PFSK-1 (cell line): ENCODE results near the gene ADGRG7.

Source experiments
- FOXP2 ChIP-seq: optimal IDR thresholded peaks from 2 replicates; pipeline ENCODE3; 2011; ENCODE audit warnings: borderline replicate concordance, control low read depth, inconsistent platforms; ENCODE audit not compliant: insufficient read depth; ENCODE audit errors: extremely low read length, extremely low read depth
- POLR2AphosphoS5 ChIP-seq: IDR thresholded peaks from 2 replicates; pipeline ENCODE4 v1.6.1; 2012; ENCODE audit warnings: low read depth, mild to moderate bottlenecking, control low read depth, low read length, moderate library complexity
- TAF1 ChIP-seq: IDR thresholded peaks from 2 replicates; pipeline ENCODE4 v1.6.1; 2012; ENCODE audit warnings: low read length, control low read depth, borderline replicate concordance; ENCODE audit not compliant: insufficient read depth
- TF ChIP-seq, protein P1 (sequence below), 2 experiments: IDR thresholded peaks; 2 replicates each; pipeline versions ENCODE4 v1.6.1 to v1.8.0; 2011 to 2012; ENCODE audit warnings: low read depth in 2 of 2, low read length in 2 of 2, control low read depth in 1 of 2, inconsistent platforms in 1 of 2, mild to moderate bottlenecking in 1 of 2, moderate library complexity in 1 of 2; ENCODE audit not compliant: insufficient read depth in 1 of 2

DNA sequence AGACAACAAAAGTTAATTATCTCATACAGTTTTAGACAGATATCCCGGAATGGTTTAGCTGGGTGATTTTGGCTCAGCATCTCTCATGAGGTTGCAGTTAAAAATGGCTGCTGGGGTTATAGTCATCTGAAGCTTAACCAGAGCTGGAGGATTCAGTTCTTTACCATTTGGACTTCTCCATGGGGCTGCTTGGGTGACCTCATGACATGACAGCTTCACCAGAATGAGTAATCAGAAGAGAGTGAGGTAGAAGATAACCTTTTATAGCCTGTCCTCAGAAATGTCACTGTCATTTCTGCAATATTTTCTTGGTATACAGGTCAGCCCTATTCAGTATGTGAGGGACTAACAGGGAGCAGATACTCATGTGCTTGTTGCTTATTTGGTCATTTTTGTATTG lies 130.8 kb downstream of the ADGRG7 start:
- TF ChIP-seq POLR2AphosphoS5 (no peak), FOXP2 (no peak), TAF1 (no peak)
- TF ChIP-seq, protein P1, sequence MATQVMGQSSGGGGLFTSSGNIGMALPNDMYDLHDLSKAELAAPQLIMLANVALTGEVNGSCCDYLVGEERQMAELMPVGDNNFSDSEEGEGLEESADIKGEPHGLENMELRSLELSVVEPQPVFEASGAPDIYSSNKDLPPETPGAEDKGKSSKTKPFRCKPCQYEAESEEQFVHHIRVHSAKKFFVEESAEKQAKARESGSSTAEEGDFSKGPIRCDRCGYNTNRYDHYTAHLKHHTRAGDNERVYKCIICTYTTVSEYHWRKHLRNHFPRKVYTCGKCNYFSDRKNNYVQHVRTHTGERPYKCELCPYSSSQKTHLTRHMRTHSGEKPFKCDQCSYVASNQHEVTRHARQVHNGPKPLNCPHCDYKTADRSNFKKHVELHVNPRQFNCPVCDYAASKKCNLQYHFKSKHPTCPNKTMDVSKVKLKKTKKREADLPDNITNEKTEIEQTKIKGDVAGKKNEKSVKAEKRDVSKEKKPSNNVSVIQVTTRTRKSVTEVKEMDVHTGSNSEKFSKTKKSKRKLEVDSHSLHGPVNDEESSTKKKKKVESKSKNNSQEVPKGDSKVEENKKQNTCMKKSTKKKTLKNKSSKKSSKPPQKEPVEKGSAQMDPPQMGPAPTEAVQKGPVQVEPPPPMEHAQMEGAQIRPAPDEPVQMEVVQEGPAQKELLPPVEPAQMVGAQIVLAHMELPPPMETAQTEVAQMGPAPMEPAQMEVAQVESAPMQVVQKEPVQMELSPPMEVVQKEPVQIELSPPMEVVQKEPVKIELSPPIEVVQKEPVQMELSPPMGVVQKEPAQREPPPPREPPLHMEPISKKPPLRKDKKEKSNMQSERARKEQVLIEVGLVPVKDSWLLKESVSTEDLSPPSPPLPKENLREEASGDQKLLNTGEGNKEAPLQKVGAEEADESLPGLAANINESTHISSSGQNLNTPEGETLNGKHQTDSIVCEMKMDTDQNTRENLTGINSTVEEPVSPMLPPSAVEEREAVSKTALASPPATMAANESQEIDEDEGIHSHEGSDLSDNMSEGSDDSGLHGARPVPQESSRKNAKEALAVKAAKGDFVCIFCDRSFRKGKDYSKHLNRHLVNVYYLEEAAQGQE (IDR thresholded peaks at IDR 0.05; ENCODE audit: insufficient read depth in 1 of 2, low read depth in 2 of 2, low read length in 2 of 2), result no peak
